Measurements from ENCODE around the gene ARHGEF25.
"Not testable (repeated sequence)": the region's sequence is repeated elsewhere in the genome, so short reads cannot be mapped to it uniquely, and the experiment has no call there.

The ARHGEF25 gene

DNA sequence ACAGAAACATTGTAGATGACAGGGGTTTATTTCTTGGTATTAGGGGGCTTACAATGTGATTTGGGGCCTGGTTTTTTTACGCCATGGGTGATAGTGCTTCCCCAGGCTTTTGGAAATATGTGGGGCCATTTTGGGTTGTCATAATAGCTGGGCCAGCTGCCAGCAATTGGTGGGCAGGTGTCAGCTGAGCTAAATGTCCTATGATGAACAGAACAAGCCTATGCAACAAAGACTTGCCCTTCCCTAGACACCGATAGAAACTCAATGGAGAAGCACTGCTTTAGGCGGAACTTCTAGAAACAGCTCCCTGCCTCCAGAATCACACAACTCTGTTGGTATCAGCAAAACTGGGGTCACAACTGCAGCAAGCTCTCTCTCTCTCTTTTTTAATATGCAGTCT lies 26.9 kb downstream of the ARHGEF25 start:
- FAIRE-seq: no peak

- no peak for FAIRE-seq
Observed at GRCh38 chr12:57640175-57641042, 29.2 kb downstream of the ARHGEF25 start.

GRCh38 chr12:57641699-57642442 lies 30.6 kb downstream of the ARHGEF25 start:
- no peak for FAIRE-seq

- FAIRE-seq: not testable (repeated sequence)
Observed at GRCh38 chr12:57645990-57646658, 34.9 kb downstream of the ARHGEF25 start.

DNA sequence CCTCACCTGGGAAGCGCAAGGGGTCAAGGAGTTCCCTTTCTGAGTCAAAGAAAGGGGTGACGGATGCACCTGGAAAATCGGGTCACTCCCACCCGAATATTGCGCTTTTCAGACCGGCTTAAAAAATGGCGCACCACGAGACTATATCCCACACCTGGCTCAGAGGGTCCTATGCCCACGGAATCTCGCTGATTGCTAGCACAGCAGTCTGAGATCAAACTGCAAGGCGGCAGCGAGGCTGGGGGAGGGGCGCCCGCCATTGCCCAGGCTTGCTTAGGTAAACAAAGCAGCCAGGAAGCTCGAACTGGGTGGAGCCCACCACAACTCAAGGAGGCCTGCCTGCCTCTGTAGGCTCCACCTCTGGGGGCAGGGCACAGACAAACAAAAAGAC lies 35.4 kb downstream of the ARHGEF25 start:
- not testable (repeated sequence) for FAIRE-seq

- no peak for FAIRE-seq
Observed at GRCh38 chr12:57654042-57654441, 42.8 kb downstream of the ARHGEF25 start.

DNA sequence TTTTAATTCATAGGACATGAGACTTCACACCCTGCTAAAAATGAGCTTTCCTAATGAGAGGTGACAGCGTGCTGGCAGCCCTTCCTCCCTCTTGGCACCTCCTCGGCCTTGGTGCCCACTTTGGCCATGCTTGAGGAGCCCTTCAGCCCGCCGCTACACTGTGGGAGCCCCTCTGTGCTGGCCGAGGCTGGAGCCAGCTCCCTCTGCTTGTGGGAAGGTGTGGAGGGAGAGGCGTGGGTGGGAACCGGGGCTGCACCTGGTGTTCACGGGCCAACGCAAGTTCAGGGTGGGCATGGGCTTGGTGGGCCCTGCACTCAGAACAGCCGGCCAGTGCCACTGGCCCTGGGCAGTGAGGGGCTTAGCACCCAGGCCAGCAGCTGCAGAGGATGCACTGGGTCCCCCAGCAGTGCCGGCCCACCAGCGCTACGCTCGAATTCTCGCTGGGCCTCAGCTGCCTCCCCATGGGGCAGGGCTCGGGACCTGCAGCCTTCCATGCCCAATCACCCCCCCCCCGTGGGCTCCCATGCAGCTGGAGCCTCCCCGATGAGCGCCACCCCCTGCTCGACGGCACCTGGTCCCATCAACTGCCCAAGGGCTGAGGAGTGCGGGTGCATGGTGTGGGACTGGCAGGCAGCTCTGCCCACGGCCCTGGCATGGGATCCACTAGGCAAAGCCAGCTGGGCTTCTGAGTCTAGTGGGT lies 44.5 kb downstream of the ARHGEF25 start:
- no peak for FAIRE-seq

GRCh38 chr12:57656408-57656807 lies 45.2 kb downstream of the ARHGEF25 start:
- FAIRE-seq: not testable (repeated sequence)

DNA sequence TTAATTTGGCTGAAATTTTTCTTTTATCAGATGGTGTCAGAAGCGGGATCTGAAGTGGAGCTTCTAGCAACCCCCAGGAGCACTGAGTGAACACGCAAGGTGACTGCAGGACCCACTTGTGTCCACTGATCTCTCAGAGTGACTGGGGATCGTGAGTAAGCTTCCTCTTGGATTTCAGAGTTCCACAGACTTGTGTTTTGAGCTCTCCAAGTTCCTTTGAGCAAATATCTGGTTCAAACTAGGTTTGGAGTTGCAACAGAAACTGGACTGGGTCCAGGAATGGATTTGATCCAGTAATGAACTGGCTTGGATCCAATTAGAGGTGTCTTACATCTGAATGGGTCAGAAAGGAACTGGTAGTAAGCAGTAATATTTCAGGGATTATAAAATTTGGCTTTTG lies 46.5 kb downstream of the ARHGEF25 start:
- no peak for FAIRE-seq

DNA sequence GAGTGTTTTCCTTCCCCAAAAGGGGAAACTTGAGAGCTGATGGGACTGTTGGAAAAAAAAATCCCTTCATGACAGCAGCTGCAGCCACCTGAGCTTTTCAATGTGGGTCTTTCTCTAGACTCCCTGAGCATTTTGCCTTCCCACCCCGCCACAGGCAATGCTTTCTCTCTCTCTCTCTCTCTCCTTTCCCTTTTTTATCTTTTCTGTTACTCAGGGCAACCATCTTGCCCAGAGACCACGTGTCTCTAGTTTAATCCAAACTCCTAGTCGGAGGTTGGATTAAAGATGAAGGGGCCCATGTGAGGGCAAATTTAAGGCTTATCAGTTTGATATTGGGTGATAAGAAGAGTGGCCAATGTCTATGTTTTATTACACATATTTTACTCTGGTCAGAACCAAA lies 47.7 kb downstream of the ARHGEF25 start:
- no peak for FAIRE-seq

DNA sequence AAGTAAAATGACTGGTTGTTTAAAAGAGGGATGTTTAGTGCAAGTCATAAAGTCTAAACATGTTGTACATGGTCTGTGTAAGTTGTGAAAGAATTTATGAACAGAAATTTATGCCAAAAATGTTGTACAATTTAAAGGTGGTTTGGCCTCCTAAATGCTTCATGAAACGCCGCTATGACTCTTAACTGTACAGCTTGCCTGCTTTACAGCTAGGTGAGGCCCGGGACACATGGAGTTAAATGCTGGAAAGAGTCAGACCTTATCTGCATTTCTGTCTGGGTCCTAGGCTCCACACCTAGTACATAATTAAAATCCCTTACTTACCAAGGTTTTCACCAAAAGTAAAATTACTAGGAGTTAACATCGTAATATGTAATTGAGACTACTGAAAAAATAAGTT lies 50.1 kb downstream of the ARHGEF25 start:
- no peak for FAIRE-seq

DNA sequence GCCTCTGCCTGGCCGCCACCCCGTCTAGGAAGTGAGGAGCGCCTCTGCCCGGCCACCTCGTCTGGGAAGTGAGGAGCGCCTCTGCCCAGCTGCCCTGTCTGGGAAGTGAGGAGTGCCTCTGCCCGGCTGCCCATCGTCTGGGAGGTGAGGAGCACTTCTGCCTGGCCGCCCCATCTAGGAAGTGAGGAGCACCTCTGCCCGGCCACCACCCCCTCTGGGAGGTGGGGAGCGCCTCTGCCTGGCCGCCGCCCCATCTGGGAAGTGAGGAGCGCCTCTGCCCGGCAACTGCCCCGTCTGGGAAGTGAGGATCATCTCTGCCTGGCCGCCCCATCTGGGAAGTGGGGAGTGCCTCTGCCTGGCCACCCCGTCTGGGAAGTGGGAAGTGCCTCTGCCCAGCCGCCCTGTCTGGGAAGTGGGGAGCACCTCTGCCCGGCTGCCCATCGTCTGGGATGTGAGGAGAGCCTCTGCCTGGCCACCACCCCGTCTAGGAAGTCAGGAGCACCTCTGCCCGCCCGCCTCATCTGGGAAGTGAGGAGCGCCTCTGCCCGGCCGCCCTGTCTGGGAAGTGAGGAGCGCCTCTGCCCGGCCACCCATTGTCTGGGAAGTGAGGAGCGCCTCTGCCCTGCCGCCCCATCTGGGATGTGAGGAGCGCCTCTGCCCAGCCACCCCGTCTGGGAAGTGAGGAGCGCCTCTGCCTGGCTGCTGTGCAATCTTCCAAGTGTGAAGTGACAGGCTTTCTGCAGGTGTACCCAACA lies 54.0 kb downstream of the ARHGEF25 start:
- not testable (repeated sequence) for FAIRE-seq

Measured in colon (tissue), 2 donors.